ENCODE results near the gene SSR1.

The SSR1 gene

DNA sequence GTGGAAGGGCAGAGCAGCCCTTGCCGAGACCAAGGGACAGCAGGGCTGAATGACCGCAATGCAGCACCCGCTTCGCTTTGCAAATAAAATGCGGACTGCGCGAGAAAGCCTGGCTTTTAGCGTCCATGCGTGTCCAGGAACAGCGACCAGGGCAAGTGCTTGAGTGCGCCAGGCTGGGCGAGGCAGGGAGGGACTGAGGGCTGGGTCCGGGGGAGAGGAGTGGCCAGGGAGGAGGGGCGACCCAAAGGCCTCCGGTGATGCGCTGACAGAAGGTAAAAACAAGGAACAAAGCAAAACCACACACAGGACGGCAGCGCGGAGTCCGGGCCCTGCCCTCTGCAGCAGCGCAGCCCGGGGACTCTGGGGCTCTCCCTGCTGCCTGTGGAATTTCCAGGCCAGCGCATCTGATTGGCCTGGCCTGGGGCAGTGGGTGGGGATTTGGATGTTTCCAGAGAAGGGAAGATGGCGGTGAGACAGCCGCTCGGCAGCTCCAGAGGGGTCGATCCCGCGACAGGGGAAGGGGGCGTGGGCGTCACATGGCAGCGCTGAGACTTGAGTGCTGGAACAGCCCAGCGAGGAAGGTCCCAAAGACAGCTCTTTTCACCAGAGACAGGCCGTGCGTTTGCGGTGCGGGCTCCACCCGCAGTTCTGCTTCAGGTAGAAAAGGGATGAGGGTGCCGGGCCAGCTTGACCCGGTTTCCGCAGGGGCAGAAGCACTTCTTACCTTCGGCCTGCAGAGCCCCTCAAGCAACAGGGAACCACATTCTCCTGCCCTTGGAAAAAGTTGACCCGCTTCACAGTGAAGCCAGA is 51.8 kb downstream of the SSR1 start:
- no peaks in the 10 kb centered on the region for H4K20me1 ChIP-seq
- H3K4me3 ChIP-seq = peak overlapping the region; percentile 51 to 70 (median 58)
- H3K27me3 ChIP-seq = no peaks in the 10 kb centered on the region
- no peaks in the 10 kb centered on the region for H3K36me3 ChIP-seq
- H3K4me1 ChIP-seq = peaks cover 48 to 98% (median 75%) of the 10 kb centered on the region in 10 experiments
- H3K27ac ChIP-seq = peak overlapping the region; percentile 45 to 92 (median 65)
- H3K4me2 ChIP-seq = peak overlapping the region; percentile 82 to 99 (median 96)
- peak overlapping the region; percentile 45 to 78 (median 70) for H3K9ac ChIP-seq
- peaks cover 7 to 22% (median 13%) of the 10 kb centered on the region in 11 experiments; a peak in 21 of 22 replicates for H3K9me3 ChIP-seq (replicated peaks in 1 of 11)
- TF ChIP-seq Cebpa-rat (IDR thresholded peaks at IDR 0.05) = no peak

DNA sequence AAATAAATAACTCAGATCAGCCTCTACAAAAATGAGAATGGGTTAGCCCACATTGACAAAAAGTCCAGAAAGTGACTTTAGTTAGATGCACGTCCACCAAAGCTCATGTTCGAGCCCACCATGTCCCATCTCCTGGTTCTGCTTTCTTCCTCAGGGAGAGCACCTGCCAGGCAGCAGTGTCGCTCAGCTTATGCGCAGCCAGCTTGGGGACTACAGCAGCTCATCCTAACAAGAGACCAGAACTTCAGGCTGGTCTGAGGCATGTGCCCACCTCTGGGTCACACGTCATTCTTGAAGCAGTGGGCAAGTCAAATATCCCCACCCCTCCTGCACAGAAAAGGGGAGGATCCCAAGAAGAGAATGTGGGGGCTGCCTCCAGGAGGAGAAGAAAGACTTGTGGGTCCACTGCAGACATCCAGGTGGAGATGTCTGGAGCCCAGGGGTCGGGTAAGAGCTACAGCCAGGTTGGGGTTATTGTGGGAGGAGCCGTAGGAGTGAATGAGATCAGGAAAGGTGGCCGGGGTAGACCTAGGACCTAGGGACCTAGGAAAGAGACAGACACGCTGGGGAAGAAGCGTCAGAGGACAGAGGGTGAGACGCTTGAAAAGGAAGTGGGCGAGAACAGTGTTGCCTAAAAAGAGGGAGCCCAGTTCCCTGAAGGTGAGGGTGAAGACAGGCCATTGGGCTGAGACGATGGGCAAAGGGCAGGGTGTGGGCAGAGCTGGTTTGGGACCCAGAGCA is 52.5 kb downstream of the SSR1 start:
- H3K36me3 ChIP-seq = no peaks in the 10 kb centered on the region
- H3K9ac ChIP-seq = peak overlapping the region; percentile 45 to 78 (median 70)
- H3K4me1 ChIP-seq = peaks cover 47 to 98% (median 78%) of the 10 kb centered on the region in 10 experiments
- no peaks in the 10 kb centered on the region for H4K20me1 ChIP-seq
- H3K9me3 ChIP-seq (replicated peaks in 1 of 11) = peaks cover 11 to 26% (median 18%) of the 10 kb centered on the region in 11 experiments; a peak in 21 of 22 replicates
- peak overlapping the region; percentile 82 to 99 (median 96) for H3K4me2 ChIP-seq
- H3K27me3 ChIP-seq = no peaks in the 10 kb centered on the region
- peak overlapping the region; percentile 47 to 92 (median 65) for H3K27ac ChIP-seq
- H3K4me3 ChIP-seq = peak overlapping the region; percentile 51 to 70 (median 58)
- no peak for TF ChIP-seq Cebpa-rat (IDR thresholded peaks at IDR 0.05)

DNA sequence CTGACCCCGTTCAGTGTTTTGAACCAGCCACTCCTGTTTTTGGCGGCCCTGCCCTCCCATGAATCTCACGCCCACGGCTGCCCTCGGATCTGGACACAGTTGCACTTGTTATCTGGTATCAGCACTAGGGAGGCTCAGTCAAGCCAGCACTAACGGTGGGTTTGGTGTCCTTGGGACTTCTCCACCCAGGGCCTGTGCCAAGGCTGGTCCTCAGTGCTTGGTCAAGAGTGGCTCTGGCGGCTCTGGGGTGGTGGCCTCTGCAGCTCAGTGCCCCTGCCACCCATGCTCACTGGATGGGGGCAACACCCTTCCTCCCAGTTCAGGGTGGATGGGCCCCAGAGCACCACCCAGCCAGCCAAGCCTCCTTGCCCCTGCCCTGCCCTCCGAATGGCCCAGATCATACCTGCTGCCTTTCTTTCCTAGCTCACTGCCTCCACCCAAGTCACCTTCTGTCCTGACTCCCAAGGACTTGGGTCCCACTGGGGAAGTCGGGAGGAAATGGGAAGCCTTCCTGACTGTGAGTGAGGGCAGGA is 54.7 kb downstream of the SSR1 start:
- H3K9ac ChIP-seq = peak overlapping the region in 6 of 11 experiments; percentile 8 to 55 (median 20); a peak in 6 of 22 replicates
- no peak overlapping the region for H3K4me3 ChIP-seq
- H4K20me1 ChIP-seq = no peaks in the 10 kb centered on the region
- H3K9me3 ChIP-seq (replicated peaks in 1 of 11) = peaks cover 11 to 26% (median 18%) of the 10 kb centered on the region in 11 experiments; a peak in 21 of 22 replicates
- no peak for TF ChIP-seq Cebpa-rat (IDR thresholded peaks at IDR 0.05)
- H3K27me3 ChIP-seq = no peaks in the 10 kb centered on the region
- no peaks in the 10 kb centered on the region for H3K36me3 ChIP-seq
- H3K27ac ChIP-seq = peak overlapping the region in 10 of 11 experiments; percentile 0 to 95 (median 92); a peak in 19 of 22 replicates
- peak overlapping the region; percentile 82 to 99 (median 96) for H3K4me2 ChIP-seq
- H3K4me1 ChIP-seq = peaks cover 69 to 100% (median 93%) of the 10 kb centered on the region in 10 experiments

DNA sequence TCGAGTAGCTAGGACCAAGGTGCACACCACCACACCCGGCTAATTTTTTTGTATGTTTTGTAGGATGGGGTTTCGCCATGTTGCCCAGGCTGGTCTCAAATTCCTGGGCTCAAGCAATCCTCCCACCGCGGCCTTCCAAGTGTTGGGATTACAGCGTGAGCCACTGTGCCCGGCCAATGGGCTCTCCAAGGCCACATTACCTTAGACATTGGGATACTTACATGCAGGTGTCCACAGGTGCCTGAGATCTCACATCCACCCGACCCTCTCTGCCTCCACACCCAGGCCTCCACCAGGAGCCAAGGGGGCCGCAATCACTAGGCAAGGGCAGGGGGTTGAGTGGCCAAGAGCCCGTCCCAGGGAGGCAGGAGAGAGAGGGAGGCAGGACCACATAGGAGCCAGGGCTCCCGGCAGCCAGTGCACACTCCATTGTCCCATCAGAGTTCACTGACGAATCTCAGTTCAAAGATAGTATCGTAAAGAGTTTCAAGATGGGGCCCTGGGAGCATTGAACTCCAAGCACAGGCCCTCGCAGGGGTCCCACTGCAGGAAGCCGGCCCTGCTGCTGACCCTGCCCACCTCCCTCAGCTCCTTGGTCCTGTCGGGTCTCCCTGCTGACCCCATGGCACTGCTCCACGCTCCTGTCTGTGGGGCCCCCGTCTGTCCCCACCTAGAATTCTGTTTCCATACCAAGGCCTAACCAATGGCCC is 55.3 kb downstream of the SSR1 start:
- TF ChIP-seq Cebpa-rat (IDR thresholded peaks at IDR 0.05) = no peak
- no peaks in the 10 kb centered on the region for H4K20me1 ChIP-seq
- H3K9ac ChIP-seq = peak overlapping the region in 1 of 11 experiments; percentile 40; a peak in 2 of 22 replicates
- no peaks in the 10 kb centered on the region for H3K27me3 ChIP-seq
- H3K9me3 ChIP-seq (replicated peaks in 1 of 11) = peaks cover 11 to 26% (median 18%) of the 10 kb centered on the region in 11 experiments; a peak in 21 of 22 replicates
- peaks cover 71 to 100% (median 94%) of the 10 kb centered on the region in 10 experiments for H3K4me1 ChIP-seq
- peak overlapping the region in 10 of 11 experiments; percentile 18 to 95 (median 92); a peak in 18 of 22 replicates for H3K27ac ChIP-seq
- no peak overlapping the region for H3K4me3 ChIP-seq
- H3K36me3 ChIP-seq = peaks cover 0 to under 1% (median 0%) of the 10 kb centered on the region in 11 experiments; a peak in 2 of 22 replicates
- peak overlapping the region; percentile 82 to 99 (median 96); a peak in 17 of 22 replicates for H3K4me2 ChIP-seq

DNA sequence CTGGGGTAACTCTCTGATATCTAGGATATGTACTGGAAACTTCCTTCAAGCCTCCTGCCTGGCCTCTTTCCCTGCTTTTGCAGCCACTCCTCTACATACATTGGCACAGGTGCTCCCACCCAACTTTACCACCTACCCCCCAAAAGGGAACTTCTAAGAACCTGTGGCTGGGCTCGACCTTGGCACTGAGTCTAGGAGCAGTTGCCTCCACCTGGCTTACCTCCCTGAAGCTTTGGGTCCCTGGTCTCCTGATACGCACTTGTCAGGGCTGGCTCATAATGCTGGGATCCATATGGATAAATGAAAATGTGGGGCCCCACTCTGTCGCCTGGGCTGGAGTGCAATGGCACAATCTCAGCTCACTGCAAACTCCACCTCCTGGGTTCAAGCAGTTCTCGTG is 56.2 kb downstream of the SSR1 start:
- Histone ChIP-seq H4K20me1 (no peaks in the 10 kb centered on the region; a peak in 1 of 22 replicates), H3K4me1 (peaks cover 75 to 100% (median 95%) of the 10 kb centered on the region in 10 experiments)
- no peak for TF ChIP-seq Cebpa-rat (IDR thresholded peaks at IDR 0.05)

DNA sequence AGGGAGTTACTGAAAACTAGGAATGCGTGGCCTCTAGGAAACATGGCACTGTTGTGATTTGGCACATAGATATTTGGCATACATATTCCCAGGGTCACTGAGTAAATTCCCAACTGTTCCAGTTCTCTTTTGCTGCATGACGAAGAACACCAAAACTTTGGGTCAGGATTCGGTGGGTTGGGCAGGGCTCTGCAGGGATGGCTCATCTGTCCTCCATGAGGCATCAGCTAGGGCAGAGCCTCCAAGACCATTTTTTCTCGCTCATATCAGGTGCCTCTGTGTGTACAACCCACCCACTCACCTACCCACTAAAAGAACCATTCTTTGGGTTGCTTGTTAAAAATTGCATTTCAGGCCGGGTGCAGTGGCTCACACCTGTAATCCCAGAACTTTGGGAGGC is 57.1 kb downstream of the SSR1 start:
- Histone ChIP-seq H3K27me3 (no peaks in the 10 kb centered on the region), H3K4me1 (peaks cover 72 to 100% (median 97%) of the 10 kb centered on the region in 10 experiments), H4K20me1 (no peaks in the 10 kb centered on the region; a peak in 2 of 22 replicates), H3K9ac (peak overlapping the region in 10 of 11 experiments; percentile 68 to 82 (median 79); a peak in 16 of 22 replicates), H3K27ac (peak overlapping the region; percentile 77 to 95 (median 92)), H3K4me3 (peak overlapping the region in 7 of 10 experiments; percentile 23 to 61 (median 39); a peak in 10 of 20 replicates), H3K36me3 (peaks cover 2 to 18% (median 14%) of the 10 kb centered on the region in 11 experiments; a peak in 18 of 22 replicates), H3K4me2 (peak overlapping the region; percentile 78 to 98 (median 86)), H3K9me3 (replicated peaks in 1 of 11) (peaks cover 11 to 26% (median 18%) of the 10 kb centered on the region in 11 experiments; a peak in 21 of 22 replicates)
- no peak for TF ChIP-seq Cebpa-rat (IDR thresholded peaks at IDR 0.05)

More for the DNA sequence above, 56.2 kb downstream of the SSR1 start:
- H3K27me3 ChIP-seq = no peaks in the 10 kb centered on the region
- H3K4me3 ChIP-seq = peak overlapping the region in 3 of 10 experiments; percentile 36 to 50 (median 39); a peak in 3 of 20 replicates
- peak overlapping the region in 1 of 11 experiments; percentile 82; a peak in 3 of 22 replicates for H3K9ac ChIP-seq
- H3K27ac ChIP-seq = peak overlapping the region in 8 of 11 experiments; percentile 84 to 95 (median 92); a peak in 17 of 22 replicates
- H3K9me3 ChIP-seq (replicated peaks in 1 of 11) = peaks cover 11 to 26% (median 18%) of the 10 kb centered on the region in 11 experiments; a peak in 21 of 22 replicates
- peak overlapping the region in 6 of 11 experiments; percentile 82 to 98 (median 90); a peak in 11 of 22 replicates for H3K4me2 ChIP-seq
- peaks cover 0 to 9% (median 8%) of the 10 kb centered on the region in 11 experiments; a peak in 15 of 22 replicates for H3K36me3 ChIP-seq

DNA sequence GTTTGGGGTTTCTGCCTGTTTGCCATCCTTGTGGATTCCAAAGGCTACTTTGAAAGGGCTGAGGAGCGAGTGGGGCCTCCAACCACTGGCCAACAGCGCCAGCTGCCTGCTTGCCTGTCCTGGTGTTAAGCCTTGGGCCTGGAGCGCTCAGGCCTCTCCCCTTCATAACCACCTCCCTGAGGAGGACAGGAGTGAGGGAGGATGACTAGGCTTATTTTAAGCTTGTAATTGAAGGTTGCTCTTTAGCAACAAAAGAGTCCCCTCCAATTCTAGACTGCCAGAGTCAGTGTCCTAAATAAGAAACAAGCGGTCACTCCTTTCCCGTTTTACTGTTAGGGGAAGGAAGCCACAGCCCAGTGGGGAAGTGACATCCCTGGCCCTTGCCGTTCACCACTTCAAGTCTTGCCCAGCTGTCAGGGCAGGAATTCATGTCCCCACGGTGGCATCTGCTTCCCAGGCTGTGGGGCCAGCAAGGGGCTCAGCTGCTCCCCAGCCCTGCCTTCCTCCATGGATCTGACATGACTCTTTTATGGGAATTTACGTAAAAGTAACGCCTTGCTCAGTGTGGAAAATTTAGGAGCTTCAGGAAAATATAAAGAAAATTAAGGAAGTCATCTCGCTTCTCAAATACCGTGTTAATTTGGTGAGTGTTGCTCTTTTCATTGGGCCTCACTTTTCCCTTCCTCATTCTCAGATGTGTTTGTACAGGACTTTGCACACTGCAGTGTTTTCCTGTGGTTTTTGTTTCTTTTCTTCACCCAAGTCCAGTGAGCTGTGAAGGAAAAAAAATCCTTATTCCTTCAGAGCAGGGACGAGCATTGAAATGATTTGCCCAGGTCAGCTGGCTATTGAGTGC is 57.8 kb downstream of the SSR1 start:
- H3K36me3 ChIP-seq = peaks cover 9 to 25% (median 20%) of the 10 kb centered on the region in 11 experiments
- H3K27ac ChIP-seq = peak overlapping the region; percentile 77 to 95 (median 92)
- H4K20me1 ChIP-seq = peaks cover 0 to 5% (median 0%) of the 10 kb centered on the region in 11 experiments; a peak in 5 of 22 replicates
- H3K9ac ChIP-seq = peak overlapping the region; percentile 68 to 82 (median 79)
- H3K9me3 ChIP-seq (replicated peaks in 1 of 11) = peaks cover 11 to 26% (median 18%) of the 10 kb centered on the region in 11 experiments; a peak in 21 of 22 replicates
- H3K4me2 ChIP-seq = peak overlapping the region; percentile 78 to 98 (median 86)
- H3K27me3 ChIP-seq = no peaks in the 10 kb centered on the region
- peaks cover 69 to 100% (median 95%) of the 10 kb centered on the region in 10 experiments for H3K4me1 ChIP-seq
- TF ChIP-seq Cebpa-rat (IDR thresholded peaks at IDR 0.05) = peak in 3 of 11 experiments; percentile 24 to 43 (median 26); a peak in 3 of 22 replicates
- H3K4me3 ChIP-seq = peak overlapping the region in 8 of 10 experiments; percentile 7 to 61 (median 36); a peak in 12 of 20 replicates

Data from BLaER1 treated with 17β-estradiol and CSF1 and Interleukin-3, amounts not matched to agents 10 nM and 100 nM (cell line).